GM20000 (cell line): ENCODE results near the gene INSIG1.

Experiments
- DNase-seq: peaks from one replicate; pipeline ENCODE4 v3.0.0; 2012; ENCODE audit warnings: low spot score
- TF ChIP-seq, protein P1 (sequence below): IDR thresholded peaks from 2 replicates; pipeline ENCODE4 v1.5.1; 2012; ENCODE audit warnings: mild to moderate bottlenecking, control low read depth; ENCODE audit errors: extremely low read depth, missing control alignments

INSIG1 gene

DNA sequence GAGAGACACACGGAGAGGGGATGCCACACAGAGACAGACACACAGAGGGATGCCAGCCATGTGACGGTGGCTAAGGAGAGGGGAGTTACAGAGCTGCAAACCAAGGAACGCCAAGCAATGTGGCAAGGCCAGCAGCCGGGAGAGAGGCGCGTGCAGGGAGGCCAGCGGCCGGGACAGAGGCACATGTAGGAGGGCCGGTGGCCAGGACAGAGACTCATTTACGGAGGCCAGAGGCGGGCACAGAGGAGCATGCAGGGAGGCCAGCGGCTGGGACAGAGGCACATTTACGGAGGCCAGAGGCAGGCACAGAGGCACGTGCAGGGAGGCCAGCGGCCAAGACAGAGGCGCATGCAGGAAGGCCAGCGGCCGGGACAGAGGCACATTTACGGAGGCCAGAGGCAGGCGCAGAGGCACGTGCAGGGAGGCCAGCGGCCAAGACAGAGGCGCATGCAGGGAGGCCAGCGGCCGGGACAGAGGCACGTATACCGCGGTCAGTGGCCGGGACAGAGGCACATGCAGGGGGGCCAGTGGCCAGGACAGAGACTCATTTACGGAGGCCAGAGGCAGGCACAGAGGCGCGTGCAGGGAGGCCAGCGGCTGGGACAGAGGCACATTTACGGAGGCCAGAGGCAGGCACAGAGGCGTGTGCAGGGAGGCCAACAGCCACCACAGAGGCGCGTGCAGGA lies 40.4 kb downstream of the INSIG1 start:
- TF ChIP-seq, protein P1, sequence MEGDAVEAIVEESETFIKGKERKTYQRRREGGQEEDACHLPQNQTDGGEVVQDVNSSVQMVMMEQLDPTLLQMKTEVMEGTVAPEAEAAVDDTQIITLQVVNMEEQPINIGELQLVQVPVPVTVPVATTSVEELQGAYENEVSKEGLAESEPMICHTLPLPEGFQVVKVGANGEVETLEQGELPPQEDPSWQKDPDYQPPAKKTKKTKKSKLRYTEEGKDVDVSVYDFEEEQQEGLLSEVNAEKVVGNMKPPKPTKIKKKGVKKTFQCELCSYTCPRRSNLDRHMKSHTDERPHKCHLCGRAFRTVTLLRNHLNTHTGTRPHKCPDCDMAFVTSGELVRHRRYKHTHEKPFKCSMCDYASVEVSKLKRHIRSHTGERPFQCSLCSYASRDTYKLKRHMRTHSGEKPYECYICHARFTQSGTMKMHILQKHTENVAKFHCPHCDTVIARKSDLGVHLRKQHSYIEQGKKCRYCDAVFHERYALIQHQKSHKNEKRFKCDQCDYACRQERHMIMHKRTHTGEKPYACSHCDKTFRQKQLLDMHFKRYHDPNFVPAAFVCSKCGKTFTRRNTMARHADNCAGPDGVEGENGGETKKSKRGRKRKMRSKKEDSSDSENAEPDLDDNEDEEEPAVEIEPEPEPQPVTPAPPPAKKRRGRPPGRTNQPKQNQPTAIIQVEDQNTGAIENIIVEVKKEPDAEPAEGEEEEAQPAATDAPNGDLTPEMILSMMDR: no peak
- DNase-seq: no peak

GRCh38 chr7:155338632-155339320 lies 41.1 kb downstream of the INSIG1 start:
- no peak for DNase-seq
- TF ChIP-seq, protein P1: no peak

GRCh38 chr7:155339474-155339873 lies 41.8 kb downstream of the INSIG1 start:
- TF ChIP-seq, protein P1: no peak

GRCh38 chr7:155340071-155340531 lies 42.4 kb downstream of the INSIG1 start:
- TF ChIP-seq, protein P1: no peak
- DNase-seq: no peak

More at GRCh38 chr7:155339474-155339873, 41.8 kb downstream of the INSIG1 start:
- DNase-seq: no peak

DNA sequence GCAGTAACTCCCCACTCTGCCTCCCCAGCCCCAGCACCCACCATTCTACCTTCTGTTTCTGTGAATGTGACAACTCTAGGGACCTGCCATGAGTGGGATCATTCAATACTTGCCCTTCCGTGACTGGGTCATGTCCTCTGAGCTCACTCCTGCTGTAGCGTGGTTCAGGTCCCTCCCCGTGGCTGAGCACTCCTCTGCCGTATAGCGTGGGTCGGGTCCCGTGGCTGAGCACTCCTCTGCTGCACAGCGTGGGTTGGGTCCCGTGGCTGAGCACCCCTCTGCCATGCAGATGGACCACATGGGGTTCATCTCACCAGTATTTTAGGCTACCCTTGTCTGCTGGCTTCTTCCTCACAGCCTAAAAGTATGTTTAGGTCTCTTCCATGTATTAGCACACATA lies 43.0 kb downstream of the INSIG1 start:
- TF ChIP-seq, protein P1: no peak
- DNase-seq: no peak

DNA sequence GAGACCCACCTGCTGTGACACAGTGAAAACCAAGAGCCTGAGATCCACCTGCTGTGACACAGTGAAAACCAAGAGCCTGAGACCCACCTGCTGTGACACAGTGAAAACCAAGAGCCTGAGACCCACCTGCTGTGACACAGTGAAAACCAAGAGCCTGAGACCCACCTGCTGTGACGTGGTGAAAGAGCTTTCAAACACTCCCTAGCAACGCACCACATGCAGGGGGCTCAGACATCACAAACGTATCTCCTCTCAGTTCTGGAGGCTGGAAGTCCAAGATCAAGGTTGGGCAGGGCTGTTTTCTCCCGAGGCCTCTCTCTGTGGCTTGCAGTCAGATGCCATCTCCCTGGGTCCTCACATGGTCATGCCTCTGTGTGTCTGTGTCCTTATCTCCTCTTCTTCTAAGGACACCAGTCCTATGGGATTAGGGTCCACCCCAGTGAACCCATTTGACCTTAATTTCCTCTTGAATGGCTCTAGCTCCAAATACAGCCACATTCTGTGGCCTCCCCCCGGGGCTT lies 43.8 kb downstream of the INSIG1 start:
- no peak for DNase-seq
- TF ChIP-seq, protein P1: no peak

DNA sequence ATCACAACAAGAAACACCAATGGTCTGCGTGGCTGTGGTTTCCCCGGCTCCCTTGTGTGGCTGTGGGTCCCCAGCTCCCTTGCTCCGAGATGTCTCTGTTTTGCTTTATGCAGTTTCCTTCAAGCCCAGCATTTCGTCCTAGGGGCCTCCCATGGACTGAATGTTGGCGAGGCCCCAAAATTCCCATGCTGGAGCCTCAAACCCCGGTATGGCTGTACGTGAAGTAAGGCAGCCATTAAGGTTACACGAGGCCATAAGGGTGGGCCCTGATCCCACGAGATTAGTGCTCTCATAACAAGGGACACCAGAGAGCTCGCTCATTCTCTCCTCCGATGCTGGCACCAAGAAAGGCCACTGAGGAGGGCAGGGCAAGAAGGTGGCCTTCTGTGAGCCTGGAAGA lies 44.6 kb downstream of the INSIG1 start:
- no peak for DNase-seq
- TF ChIP-seq, protein P1: no peak
